CD1c-positive myeloid dendritic cell (primary cell): Measurements from ENCODE around the gene SHLD1.
A peak's percentile ranks its signal among the peaks of the same experiment; 100 is the strongest.

Experiments
- DNase-seq: peaks from one replicate; pipeline ENCODE4 v3.0.0-alpha.2; 2016; ENCODE audit errors: extremely low spot score

The SHLD1 gene

GRCh38 chr20:5818346-5818681, 68.1 kb downstream of the SHLD1 start:
- no peak for DNase-seq

GRCh38 chr20:5820738-5821137, 70.5 kb downstream of the SHLD1 start:
- DNase-seq = no peak

GRCh38 chr20:5821627-5822215, 71.5 kb downstream of the SHLD1 start:
- DNase-seq = no peak

GRCh38 chr20:5822569-5822968, 72.4 kb downstream of the SHLD1 start:
- DNase-seq = peak; percentile 73

GRCh38 chr20:5825130-5825719, 75.0 kb downstream of the SHLD1 start:
- no peak for DNase-seq

- no peak for DNase-seq
Observed at GRCh38 chr20:5827098-5827853, 77.1 kb downstream of the SHLD1 start.

- no peak for DNase-seq
Observed at GRCh38 chr20:5827861-5828260, 77.7 kb downstream of the SHLD1 start.

- DNase-seq = no peak
Observed at GRCh38 chr20:5829241-5829809, 79.1 kb downstream of the SHLD1 start.

- DNase-seq = no peak
Observed at GRCh38 chr20:5831539-5832237, 81.5 kb downstream of the SHLD1 start.

GRCh38 chr20:5833309-5833941, 83.2 kb downstream of the SHLD1 start:
- DNase-seq = no peak

GRCh38 chr20:5834436-5835005, 84.3 kb downstream of the SHLD1 start:
- no peak for DNase-seq

- DNase-seq = no peak
Observed at GRCh38 chr20:5835321-5835821, 85.2 kb downstream of the SHLD1 start.

GRCh38 chr20:5835871-5836270, 85.7 kb downstream of the SHLD1 start:
- DNase-seq = peak; percentile 50

- DNase-seq = no peak
Observed at GRCh38 chr20:5836569-5836968, 86.4 kb downstream of the SHLD1 start.

GRCh38 chr20:5840411-5841002, 90.3 kb downstream of the SHLD1 start:
- DNase-seq = no peak

- no peak for DNase-seq
Observed at GRCh38 chr20:5841522-5841921, 91.3 kb downstream of the SHLD1 start.

GRCh38 chr20:5842465-5842864, 92.3 kb downstream of the SHLD1 start:
- no peak for DNase-seq

- no peak for DNase-seq
Observed at GRCh38 chr20:5843054-5843592, 92.9 kb downstream of the SHLD1 start.

GRCh38 chr20:5844063-5844681, 94.0 kb downstream of the SHLD1 start:
- peak; percentile 3 for DNase-seq
